ENCODE data around the gene HAL.

Gene HAL

GRCh38 chr12:95951515-95951914 lies 44.6 kb downstream of the HAL start:
- H3K9me3 ChIP-seq (ENCODE audit: control insufficient read depth, insufficient read depth, low read depth, low read length): no peaks in the 10 kb centered on the region
- CTCF ChIA-PET: interaction anchor here (0.6 to 5.4 kb wide), 4 partner anchors 21 to 142 kb away, joined by 3 to 19 read pairs (median 4); no protein-coding TSS in a partner anchor

GRCh38 chr12:95949477-95950206 lies 46.5 kb downstream of the HAL start:
- peaks cover 3% of the 10 kb centered on the region; the same call in 1 of the 2 replicates for H3K4me1 ChIP-seq (ENCODE audit: control insufficient read depth, insufficient read depth, low read length)
- no peaks in the 10 kb centered on the region for H3K9me3 ChIP-seq (ENCODE audit: control insufficient read depth, insufficient read depth, low read depth, low read length)
- POLR2A ChIA-PET: no interaction called here
- no peaks in the 10 kb centered on the region for H3K36me3 ChIP-seq (ENCODE audit: control insufficient read depth in 2 of 2, insufficient read depth in 1 of 2, low read length in 2 of 2)
- H3K27ac ChIP-seq (ENCODE audit: extremely low read depth, low read depth, low read length): no peak overlapping the region
- no peak overlapping the region for H3K4me3 ChIP-seq (ENCODE audit: low read depth, low read length)
- CTCF ChIA-PET: interaction anchor here (0.7 kb wide), 1 partner anchor 13 kb away, joined by 3 read pairs; no protein-coding TSS in a partner anchor
- TF ChIP-seq ZBTB1 (tag by site-specific recombination; IDR thresholded peaks at IDR 0.05): no peak
- TF ChIP-seq ZNF426 (tag by site-specific recombination; IDR thresholded peaks at IDR 0.05): no peak
- no peak for TF ChIP-seq ZBTB10 (tag by site-specific recombination; IDR thresholded peaks at IDR 0.05)
- no peak for TF ChIP-seq OSR2 (tag by site-specific recombination; IDR thresholded peaks at IDR 0.05)
- no peak for TF ChIP-seq FEZF1 (tag by site-specific recombination; IDR thresholded peaks at IDR 0.05)
- TF ChIP-seq ZNF488 (tag by site-specific recombination; IDR thresholded peaks at IDR 0.05): no peak
- no peak for TF ChIP-seq ELK4 (IDR thresholded peaks at IDR 0.05; ENCODE audit: borderline replicate concordance, low read depth, low read length)
- no peak for TF ChIP-seq ZNF626 (tag by site-specific recombination; IDR thresholded peaks at IDR 0.05)
- no peak for TF ChIP-seq ZSCAN30 (tag by site-specific recombination; IDR thresholded peaks at IDR 0.05)
- no peak for TF ChIP-seq SCRT2 (tag by site-specific recombination; IDR thresholded peaks at IDR 0.05)
- TF ChIP-seq, protein P1, sequence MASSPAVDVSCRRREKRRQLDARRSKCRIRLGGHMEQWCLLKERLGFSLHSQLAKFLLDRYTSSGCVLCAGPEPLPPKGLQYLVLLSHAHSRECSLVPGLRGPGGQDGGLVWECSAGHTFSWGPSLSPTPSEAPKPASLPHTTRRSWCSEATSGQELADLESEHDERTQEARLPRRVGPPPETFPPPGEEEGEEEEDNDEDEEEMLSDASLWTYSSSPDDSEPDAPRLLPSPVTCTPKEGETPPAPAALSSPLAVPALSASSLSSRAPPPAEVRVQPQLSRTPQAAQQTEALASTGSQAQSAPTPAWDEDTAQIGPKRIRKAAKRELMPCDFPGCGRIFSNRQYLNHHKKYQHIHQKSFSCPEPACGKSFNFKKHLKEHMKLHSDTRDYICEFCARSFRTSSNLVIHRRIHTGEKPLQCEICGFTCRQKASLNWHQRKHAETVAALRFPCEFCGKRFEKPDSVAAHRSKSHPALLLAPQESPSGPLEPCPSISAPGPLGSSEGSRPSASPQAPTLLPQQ (tag by site-specific recombination; IDR thresholded peaks at IDR 0.05): no peak

More at GRCh38 chr12:95951515-95951914, 44.6 kb downstream of the HAL start:
- no peak overlapping the region for H3K27ac ChIP-seq (ENCODE audit: extremely low read depth, low read depth, low read length)
- TF ChIP-seq ATF2 (tag by site-specific recombination; IDR thresholded peaks at IDR 0.05; ENCODE audit: low read depth): no peak
- TF ChIP-seq ZXDB (tag by site-specific recombination; IDR thresholded peaks at IDR 0.05): no peak
- no peak for TF ChIP-seq ZNF362 (tag by site-specific recombination; IDR thresholded peaks at IDR 0.05)
- no peak for TF ChIP-seq BCL11B (tag by site-specific recombination; IDR thresholded peaks at IDR 0.05; ENCODE audit: low read depth)
- no peak for TF ChIP-seq ZSCAN5A (tag by site-specific recombination; IDR thresholded peaks at IDR 0.05)
- TF ChIP-seq, protein P2, sequence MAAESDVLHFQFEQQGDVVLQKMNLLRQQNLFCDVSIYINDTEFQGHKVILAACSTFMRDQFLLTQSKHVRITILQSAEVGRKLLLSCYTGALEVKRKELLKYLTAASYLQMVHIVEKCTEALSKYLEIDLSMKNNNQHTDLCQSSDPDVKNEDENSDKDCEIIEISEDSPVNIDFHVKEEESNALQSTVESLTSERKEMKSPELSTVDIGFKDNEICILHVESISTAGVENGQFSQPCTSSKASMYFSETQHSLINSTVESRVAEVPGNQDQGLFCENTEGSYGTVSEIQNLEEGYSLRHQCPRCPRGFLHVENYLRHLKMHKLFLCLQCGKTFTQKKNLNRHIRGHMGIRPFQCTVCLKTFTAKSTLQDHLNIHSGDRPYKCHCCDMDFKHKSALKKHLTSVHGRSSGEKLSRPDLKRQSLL (tag by site-specific recombination; IDR thresholded peaks at IDR 0.05): no peak
- TF ChIP-seq BCL11A (tag by site-specific recombination; IDR thresholded peaks at IDR 0.05; ENCODE audit: low read depth): no peak
- peaks cover 3% of the 10 kb centered on the region; the same call in 1 of the 2 replicates for H3K4me1 ChIP-seq (ENCODE audit: control insufficient read depth, insufficient read depth, low read length)
- POLR2A ChIA-PET: interaction anchor here (1.3 kb wide), 1 partner anchor 8 kb away, joined by 4 read pairs; the partner anchor contains the start of genes AMDHD1 and CCDC38
- H3K4me3 ChIP-seq (ENCODE audit: low read depth, low read length): no peak overlapping the region
- H3K36me3 ChIP-seq (ENCODE audit: control insufficient read depth in 2 of 2, insufficient read depth in 1 of 2, low read length in 2 of 2): no peaks in the 10 kb centered on the region
